GM18873 (cell line): ENCODE results near the gene TMEM39A.

Experiments used
- ATAC-seq: cut with Tn5 transposase; IDR thresholded peaks from one replicate; pipeline ENCODE4 v1.9.1; 2021; ENCODE audit warnings: mild to moderate bottlenecking, moderate library complexity, moderate number of reproducible peaks; ENCODE audit not compliant: unreplicated experiment, low FRiP score

The TMEM39A gene, protein sequence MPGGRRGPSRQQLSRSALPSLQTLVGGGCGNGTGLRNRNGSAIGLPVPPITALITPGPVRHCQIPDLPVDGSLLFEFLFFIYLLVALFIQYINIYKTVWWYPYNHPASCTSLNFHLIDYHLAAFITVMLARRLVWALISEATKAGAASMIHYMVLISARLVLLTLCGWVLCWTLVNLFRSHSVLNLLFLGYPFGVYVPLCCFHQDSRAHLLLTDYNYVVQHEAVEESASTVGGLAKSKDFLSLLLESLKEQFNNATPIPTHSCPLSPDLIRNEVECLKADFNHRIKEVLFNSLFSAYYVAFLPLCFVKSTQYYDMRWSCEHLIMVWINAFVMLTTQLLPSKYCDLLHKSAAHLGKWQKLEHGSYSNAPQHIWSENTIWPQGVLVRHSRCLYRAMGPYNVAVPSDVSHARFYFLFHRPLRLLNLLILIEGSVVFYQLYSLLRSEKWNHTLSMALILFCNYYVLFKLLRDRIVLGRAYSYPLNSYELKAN

GRCh38 chr3:119463171-119464169, at the start of gene TMEM39A:
TMEM39A (minus strand) TSS chr3:119463615; CDS start chr3:119462074, 1,541 bp downstream.
- peak; percentile 94 for ATAC-seq

GRCh38 chr3:119510690-119511089, 47.3 kb upstream of the TMEM39A start:
- ATAC-seq: no peak

DNA sequence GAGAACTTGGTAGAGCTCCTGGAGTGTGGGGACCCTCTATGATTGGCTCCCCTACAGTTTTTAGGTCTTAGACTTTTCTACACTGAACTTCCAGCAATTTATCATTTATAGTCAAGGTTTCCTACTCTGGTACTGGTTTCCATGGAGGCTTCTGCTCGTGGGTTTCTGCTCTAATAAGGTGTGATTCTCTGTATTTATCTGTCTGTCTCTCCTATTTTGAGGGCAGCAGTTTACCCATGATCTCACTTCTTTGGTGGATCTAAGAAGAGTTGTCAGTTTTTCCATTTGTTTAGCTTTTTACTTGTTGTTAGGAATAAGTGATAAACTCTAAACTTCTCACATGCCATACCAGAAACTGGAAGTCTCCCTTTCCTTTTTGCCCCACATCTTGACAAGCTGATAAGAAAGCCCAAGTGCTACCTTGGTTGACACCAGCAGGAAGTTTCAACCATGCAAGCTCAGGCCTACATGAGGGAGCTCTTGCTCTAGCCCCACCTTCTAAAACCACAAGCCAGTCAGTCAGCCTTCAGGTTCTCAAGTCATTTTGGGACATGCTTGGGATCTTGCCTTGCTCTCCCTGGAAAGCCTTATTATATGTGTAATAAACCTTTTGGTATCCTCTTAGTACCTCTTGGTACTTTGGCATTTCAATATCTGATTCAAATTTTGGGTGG, 44.9 kb upstream of the TMEM39A start:
- no peak for ATAC-seq

GRCh38 chr3:119507404-119507803, 44.0 kb upstream of the TMEM39A start:
- no peak for ATAC-seq

DNA sequence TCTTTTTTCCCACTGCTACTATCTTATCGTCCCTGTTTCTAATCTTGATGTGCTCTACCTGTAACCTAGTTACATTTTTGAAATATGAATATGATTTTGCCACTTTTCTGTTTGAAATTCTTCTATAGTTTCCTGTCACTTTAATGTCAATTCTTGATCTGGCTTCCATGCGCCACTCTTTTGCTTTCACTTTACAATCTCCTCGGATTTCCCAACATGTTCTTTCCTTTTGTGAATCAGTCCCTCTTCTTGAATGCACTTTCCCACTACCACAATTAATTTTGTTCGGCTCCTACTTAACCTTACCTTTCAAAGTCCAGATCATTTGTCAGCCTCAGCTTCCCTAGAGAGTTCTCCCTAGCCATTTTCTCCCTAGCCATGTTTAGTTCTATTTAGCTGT, 43.2 kb upstream of the TMEM39A start:
- ATAC-seq: no peak

- no peak for ATAC-seq
These were observed 37.5 kb upstream of the TMEM39A start for GRCh38 chr3:119500901-119501300.

DNA sequence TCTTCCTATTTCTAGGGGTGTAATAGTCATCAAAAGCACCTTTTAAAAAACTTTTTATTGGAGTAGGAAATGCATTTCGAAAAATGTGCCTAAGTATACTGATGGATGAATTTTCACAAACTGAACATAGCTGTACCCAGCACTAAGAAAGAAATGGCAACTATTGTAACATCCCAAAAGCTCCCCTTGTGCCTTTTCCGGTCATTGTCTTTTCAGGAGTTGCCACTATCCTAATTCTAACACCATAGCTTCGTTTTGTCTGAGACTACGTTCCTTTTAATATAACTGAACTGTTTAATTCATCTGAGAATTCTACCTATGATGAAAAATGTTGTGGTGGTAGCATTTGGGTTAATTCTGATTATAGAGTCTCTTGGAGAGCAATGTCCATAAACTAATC, 36.9 kb upstream of the TMEM39A start:
- no peak for ATAC-seq

GRCh38 chr3:119498186-119499011, 35.0 kb upstream of the TMEM39A start, which contains the start of gene TIMMDC1:
TIMMDC1 (plus strand) TSS chr3:119498547; CDS start chr3:119498734, 187 bp downstream.
- peak; percentile 91 for ATAC-seq

GRCh38 chr3:119497820-119498185, 34.4 kb upstream of the TMEM39A start:
- no peak for ATAC-seq

GRCh38 chr3:119494597-119494996, 31.2 kb upstream of the TMEM39A start:
- ATAC-seq: no peak

DNA sequence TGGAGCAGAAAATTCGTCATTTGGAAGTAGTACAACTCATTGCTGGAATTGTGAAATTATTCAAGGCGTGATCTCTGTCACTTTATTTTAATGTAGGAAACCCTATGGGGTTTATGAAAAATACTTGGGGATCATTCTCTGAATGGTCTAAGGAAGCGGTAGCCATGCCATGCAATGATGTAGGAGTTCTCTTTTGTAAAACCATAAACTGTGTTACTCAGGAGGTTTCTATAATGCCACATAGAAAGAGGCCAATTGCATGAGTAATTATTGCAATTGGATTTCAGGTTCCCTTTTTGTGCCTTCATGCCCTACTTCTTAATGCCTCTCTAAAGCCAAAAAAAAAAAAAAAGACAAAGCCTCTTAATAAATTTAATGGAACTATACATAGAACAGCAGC, 29.4 kb upstream of the TMEM39A start:
- ATAC-seq: no peak

DNA sequence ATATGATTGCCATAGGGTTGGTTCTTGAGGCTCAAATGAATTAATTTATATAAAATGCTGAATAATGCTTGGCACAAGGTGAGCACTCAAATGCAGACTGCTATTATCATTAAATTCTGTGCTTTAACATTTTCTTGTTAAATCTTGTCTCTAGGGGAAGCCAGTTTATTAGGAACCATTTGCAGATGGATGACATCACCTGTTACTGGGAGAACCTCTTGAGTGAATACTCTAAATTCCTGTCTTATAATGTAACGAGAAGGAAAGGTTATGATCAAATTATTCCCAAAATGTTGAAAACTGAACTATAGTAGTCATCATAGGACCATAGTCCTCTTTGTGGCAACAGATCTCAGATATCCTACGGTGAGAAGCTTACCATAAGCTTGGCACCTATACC, 28.7 kb upstream of the TMEM39A start:
- no peak for ATAC-seq

DNA sequence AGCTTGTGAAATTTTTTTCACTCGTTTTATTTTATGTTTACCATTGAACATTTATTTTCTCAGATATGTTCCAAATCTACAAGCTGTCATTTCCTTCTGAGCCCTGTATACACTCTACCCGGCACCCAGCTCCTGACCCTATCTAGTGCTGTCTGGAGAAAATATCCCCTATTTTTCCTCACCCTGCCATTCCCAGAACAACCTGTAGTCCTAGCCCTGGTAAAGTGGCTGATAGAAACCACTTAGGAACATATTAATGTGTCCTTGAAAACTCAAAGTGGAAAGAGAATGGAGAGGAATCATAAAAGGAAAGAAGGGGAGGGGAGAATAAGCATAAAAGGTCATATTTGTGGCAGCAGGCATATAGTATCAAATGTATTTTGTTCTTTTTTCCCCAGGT, 26.7 kb upstream of the TMEM39A start:
- no peak for ATAC-seq

DNA sequence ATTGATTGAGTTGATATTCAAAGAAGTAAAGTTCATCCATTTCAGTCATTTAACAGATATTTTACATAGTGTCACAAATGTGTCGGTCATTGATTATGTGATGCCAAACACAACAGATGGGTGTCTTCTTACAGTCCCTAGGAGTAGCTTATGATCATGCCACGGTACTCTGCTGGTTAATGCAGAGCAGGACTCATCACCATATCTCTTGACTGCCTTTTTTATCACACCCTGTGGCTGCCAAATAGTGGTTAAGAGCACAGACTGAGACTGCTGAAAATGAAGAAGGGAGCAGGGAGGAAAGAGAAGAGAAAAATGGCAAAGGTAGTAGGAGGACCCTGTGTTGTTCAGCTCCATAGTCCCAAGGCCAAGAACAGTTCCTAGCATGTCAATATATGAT, 22.1 kb upstream of the TMEM39A start:
- no peak for ATAC-seq

DNA sequence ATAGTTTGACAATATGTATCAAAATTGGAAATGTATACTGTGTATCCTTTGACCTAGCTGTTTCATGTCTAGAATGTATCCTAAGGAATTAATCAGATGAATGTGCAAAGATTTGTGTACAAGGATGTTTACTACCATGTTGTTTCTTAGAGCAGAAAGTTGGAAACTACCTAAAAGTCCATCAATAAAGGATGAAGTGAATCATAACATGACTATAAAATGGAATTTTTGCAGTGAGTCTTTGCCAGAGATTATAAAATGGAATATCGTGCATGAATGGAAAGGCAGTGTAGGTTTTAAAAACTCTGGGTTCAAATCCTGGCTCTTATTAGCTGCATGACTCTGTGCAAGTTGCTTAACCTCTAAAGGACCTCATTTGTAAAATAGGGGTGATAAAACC, 19.7 kb upstream of the TMEM39A start:
- ATAC-seq: no peak

DNA sequence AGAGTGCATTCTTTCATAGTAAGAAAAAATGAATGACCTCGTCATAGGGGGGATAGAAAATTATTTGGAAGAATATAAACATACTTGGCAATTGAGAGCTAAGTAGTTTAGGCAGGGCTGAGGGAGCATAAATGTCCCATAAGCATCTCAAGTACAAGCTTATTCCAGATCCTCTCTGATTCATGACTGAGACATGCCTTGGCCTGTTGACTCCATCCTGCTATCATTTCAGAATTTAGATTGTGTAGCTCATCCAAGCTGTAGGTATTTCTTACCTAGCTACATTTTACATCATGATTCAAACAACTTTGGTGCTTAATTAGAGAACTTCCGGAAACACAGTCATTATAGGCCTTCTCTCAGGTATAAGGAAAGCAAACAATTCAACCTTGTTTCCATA, 17.7 kb upstream of the TMEM39A start:
- ATAC-seq: no peak

DNA sequence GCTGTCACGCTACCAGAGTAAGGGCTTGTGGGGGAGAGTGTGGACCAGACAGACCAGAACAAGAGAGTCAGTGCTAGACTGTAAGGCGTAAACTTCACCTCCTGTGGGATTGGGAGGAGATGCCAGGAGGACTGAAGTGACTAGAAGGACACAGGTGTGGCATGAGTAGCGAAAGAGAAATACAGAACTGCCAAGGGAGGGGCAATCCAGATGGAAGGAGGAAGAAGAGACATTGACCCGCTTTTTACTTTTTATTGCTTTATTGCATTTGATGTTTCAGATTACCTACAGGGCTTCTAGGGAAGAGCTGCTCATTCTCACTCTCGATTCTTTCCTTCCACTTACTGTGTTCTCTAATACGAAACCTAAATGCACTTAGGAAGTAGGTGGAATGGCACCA, 7.5 kb upstream of the TMEM39A start:
- no peak for ATAC-seq

DNA sequence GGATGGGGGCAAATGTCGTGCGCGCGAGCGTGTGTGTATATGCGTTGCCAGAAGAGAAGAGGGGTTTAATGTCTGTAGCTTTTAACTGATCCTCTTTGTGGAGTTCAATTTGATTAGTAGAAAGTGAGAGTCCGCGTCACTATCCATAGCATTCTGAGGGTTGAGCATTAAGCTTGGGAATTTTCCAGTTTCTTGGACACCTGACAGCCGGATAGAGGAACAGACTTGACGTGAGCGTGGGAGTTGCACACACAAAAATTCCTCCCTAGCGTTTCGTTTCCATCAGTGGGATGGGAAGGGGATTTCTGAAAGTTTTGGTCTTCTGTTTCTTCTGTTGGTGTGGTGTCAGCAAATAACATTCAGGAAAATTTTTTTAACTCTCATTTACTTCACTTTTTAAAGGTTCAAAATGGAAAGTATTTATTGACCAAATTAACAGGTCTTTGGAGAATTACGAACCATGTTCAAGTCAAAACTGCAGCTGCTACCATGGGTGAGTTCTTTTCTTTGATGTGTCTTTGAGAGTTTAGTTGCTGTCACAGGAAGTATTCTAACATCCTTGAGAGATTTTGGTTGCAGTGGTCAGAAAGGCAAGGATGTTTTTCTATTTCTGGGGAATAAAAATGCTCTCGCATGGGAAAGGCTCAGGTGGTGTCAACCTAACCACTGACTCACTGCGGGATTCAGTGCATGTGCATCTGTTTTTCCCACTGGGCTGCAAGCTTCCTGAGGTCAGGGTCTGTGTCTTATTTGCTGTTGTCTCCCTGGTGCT, 6.2 kb upstream of the TMEM39A start:
- no peak for ATAC-seq

- no peak for ATAC-seq
These were observed 4.6 kb upstream of the TMEM39A start for GRCh38 chr3:119468041-119468440.
